HG03469 (cell line): Measurements from ENCODE around the gene SHMT2.

ENCODE experiments used
- ATAC-seq: cut with Tn5 transposase; IDR thresholded peaks from one replicate; pipeline ENCODE4 v1.9.1; 2021; ENCODE audit warnings: mild to moderate bottlenecking, moderate library complexity, moderate number of reproducible peaks; ENCODE audit not compliant: unreplicated experiment

SHMT2 gene

DNA sequence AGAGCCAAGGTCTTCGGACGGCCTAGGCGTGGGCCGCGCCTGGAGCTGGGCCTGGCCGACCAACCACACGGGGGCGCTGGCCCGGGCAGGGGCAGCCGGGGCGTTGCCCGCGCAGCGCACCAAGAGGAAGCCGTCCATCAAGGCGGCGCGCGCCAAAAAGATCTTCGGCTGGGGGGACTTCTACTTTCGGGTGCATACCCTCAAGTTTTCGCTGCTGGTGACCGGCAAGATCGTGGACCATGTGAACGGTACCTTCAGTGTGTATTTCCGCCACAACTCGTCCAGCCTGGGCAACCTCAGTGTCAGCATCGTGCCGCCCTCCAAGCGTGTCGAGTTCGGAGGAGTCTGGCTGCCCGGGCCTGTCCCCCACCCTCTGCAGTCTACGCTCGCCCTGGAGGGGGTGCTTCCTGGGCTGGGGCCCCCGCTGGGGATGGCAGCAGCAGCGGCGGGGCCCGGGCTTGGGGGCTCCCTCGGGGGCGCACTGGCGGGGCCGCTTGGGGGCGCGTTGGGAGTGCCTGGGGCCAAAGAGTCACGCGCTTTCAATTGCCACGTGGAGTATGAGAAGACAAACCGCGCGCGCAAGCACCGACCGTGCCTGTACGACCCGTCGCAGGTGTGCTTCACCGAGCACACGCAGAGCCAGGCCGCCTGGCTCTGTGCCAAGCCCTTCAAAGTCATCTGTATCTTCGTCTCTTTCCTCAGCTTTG is 4.4 kb upstream of the SHMT2 start:
- no peak for ATAC-seq

DNA sequence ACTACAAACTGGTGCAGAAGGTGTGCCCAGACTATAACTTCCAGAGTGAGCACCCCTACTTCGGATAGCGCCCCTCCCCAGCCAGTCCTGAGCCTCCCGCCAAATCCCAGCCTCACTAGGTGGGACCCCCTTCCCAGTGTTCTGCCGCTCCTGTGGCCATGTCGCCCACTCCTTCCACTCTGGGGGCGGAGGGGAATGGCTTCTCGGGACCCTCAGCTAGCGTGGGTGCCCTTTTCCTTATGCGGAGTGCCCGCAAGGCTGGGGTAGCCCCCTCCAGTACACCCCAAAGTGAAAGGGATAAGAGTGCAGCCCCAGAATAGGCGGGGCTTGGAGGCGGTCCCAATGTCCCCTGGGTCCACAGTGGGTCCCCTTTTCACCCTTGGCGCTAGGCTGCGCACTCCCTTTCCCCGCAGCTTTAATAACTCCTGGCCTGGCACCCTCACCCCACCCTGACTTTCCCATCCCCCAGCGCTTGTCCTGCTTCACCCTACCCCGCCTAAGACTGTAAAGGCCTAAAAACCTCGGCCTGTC is 3.8 kb upstream of the SHMT2 start:
- no peak for ATAC-seq

- no peak for ATAC-seq
Measured at GRCh38 chr12:57226588-57227314, 2.8 kb upstream of the SHMT2 start.

DNA sequence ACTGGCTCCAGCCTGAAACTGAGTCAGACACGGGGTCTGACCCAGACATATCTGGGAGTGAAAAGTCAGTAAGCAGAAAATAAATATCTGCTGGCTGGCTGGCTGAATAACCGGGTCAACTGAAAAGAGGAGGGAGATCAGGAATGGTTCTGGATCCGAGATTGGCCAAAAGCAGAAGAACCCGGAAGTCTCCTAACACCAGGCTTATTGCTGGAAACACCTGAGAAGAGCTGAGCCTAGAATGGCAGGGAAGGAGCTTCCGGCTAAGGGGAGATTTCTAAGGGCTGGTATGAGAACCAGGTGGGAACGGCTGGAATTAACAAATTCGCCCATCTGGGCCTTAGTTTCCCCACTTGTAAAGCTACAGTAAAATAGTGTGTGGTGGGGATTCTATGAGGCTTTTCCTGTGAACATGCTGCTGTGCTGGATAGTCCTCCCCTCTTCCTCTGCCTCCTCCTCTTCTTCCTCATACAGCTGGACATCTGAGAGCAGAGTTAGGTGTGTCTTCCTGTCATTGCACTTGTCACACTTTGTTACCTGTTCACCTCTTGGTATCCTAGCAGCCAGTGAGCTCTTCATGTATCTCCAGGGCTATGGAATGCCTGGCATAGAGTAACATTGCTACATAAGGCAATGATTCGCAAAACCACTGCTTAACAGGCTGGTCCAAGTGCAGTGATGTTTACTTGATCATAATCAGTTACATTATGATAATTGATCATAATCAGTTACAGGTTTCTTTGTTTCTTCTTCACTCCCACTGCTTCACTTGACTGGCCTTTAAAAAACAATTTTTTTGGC is 2.0 kb upstream of the SHMT2 start:
- no peak for ATAC-seq

DNA sequence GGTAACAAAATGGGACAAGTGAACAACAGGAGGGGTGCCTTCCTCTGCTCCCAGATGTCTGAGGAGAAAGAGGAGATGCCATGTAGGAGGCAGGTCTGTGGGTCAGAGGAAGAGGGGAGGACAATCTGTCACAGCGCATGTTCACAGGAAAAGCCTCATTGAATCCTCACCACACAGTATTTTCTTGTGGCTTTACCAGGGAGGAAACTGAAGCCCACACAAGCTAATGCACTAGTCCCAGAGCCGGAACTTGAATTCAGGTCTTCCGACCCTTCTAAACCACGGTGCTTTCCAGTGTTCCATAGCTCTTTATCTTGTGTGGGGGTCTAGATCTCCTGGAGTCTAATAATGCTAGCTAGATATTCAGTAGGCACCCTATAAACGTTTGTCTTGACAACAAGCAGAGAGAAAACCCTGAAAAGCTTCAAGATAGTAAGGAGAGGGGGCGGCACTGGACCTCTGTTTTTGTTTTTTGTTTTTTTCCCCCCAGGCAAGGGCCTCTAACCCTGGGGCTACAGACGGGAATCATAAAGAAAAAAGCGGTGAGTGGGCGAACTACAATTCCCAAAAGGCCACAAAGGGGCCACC is 371 bp upstream of the SHMT2 start:
- no peak for ATAC-seq

GRCh38 chr12:57230381-57231155 is 1.1 kb downstream of the SHMT2 start:
- ATAC-seq: no peak

GRCh38 chr12:57231276-57232021 is 1.9 kb downstream of the SHMT2 start:
- ATAC-seq: no peak

DNA sequence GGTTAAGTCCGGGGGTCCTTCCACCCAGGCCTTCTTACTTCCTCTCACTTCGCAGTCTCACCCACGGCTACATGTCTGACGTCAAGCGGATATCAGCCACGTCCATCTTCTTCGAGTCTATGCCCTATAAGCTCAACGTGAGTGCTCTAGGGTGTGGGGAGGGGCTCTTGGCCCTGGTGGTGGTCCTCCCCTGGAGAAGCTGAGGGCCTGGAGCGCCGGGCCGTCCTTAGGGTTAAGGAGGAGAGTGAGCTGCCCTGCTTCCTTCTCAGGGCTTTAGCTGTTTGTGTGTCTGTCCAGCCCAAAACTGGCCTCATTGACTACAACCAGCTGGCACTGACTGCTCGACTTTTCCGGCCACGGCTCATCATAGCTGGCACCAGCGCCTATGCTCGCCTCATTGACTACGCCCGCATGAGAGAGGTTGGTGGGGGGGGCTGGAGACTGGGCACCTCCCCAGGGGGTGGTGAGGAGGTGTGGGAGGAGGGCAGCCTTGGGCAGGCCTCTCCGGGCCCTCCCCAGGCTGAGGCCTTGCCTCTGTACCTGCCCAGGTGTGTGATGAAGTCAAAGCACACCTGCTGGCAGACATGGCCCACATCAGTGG is 2.7 kb downstream of the SHMT2 start:
- ATAC-seq: no peak

DNA sequence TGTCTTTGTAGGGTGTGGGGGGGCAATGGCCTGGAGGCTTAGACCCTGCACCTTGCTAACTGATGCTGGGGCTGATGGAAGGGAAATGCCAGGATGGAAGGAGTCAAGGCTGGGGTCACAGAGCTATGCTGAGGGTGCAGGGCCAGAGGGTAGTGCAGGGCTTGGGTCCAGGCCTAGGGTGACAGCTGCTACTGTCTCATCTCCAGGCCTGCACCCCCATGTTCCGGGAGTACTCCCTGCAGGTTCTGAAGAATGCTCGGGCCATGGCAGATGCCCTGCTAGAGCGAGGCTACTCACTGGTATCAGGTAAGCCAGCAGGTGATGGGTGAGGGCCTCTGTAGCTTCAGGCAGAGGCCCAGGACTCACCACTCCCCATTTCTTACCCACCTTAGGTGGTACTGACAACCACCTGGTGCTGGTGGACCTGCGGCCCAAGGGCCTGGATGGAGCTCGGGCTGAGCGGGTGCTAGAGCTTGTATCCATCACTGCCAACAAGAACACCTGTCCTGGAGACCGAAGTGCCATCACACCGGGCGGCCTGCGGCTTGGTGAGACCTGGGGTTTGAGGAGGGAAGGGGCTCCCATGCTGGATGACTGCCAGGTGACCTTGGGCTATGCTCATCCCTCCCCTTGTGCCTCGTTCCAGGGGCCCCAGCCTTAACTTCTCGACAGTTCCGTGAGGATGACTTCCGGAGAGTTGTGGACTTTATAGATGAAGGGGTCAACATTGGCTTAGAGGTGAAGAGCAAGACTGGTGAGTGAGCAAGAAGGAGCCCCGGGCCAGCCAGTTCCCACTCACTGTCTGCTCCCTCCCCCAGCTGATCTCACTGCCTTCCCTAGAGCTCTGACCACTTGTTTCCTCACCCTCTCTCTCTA is 4.1 kb downstream of the SHMT2 start:
- no peak for ATAC-seq

DNA sequence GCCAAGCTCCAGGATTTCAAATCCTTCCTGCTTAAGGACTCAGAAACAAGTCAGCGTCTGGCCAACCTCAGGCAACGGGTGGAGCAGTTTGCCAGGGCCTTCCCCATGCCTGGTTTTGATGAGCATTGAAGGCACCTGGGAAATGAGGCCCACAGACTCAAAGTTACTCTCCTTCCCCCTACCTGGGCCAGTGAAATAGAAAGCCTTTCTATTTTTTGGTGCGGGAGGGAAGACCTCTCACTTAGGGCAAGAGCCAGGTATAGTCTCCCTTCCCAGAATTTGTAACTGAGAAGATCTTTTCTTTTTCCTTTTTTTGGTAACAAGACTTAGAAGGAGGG is 4.7 kb downstream of the SHMT2 start:
- no peak for ATAC-seq

DNA sequence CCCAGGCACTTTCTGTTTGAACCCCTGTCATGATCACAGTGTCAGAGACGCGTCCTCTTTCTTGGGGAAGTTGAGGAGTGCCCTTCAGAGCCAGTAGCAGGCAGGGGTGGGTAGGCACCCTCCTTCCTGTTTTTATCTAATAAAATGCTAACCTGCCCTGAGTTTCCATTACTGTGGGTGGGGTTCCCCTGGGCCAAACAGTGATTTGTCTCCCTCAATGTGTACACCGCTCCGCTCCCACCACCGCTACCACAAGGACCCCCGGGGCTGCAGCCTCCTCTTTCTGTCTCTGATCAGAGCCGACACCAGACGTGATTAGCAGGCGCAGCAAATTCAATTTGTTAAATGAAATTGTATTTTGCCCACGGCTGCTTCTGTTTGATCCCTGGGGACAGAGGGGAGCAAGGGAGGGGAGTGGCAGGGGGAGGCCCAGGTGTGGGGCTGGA is 5.1 kb downstream of the SHMT2 start:
- ATAC-seq: no peak

GRCh38 chr12:57235017-57235727 is 5.7 kb downstream of the SHMT2 start:
- ATAC-seq: no peak

GRCh38 chr12:57235728-57236131 is 6.2 kb downstream of the SHMT2 start:
- no peak for ATAC-seq

- no peak for ATAC-seq
Measured at GRCh38 chr12:57236201-57236924, 6.9 kb downstream of the SHMT2 start.

DNA sequence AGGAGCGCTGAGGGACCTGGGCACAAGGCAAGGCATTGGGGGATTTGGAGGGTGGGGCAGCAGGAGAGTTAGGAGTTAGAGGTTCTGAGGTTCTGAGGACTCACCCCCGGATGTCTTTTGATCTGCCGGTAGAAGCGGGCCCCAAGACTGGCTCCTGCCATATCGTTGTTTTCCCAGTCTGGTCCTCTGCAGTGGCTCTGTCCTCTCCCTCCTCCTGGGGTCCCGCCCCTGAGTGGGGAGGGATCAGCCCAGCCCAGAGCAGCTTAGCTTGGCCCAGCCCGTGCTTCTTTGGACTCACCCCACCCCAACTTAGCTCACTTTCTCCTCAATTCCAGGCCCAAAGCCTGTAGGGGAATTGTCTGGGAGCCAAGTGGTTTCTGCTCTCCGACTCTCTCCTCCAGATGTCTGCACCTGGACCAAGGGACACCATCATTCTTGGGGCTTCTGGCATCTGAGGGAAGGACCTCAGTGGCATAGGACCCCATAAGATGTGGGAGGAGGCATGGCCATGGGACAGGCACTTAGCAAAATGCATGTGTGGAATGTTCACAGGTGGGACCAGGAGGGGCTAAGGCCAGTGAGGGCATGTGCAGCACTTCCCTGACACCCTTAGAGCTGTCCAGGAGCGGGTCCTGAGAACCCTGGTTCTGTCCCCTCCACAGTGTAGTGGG is 7.5 kb downstream of the SHMT2 start:
- ATAC-seq: no peak

- no peak for ATAC-seq
Measured at GRCh38 chr12:57237596-57237931, 8.1 kb downstream of the SHMT2 start.
